ENCODE results near the gene HDGF. TPM values are rescaled to one million over a fixed set of nuclear protein-coding genes. Genes with fewer than 3 reads are reported as not detected.

Gene HDGF
- polyA plus RNA-seq, 1 experiment = 155 TPM

DNA sequence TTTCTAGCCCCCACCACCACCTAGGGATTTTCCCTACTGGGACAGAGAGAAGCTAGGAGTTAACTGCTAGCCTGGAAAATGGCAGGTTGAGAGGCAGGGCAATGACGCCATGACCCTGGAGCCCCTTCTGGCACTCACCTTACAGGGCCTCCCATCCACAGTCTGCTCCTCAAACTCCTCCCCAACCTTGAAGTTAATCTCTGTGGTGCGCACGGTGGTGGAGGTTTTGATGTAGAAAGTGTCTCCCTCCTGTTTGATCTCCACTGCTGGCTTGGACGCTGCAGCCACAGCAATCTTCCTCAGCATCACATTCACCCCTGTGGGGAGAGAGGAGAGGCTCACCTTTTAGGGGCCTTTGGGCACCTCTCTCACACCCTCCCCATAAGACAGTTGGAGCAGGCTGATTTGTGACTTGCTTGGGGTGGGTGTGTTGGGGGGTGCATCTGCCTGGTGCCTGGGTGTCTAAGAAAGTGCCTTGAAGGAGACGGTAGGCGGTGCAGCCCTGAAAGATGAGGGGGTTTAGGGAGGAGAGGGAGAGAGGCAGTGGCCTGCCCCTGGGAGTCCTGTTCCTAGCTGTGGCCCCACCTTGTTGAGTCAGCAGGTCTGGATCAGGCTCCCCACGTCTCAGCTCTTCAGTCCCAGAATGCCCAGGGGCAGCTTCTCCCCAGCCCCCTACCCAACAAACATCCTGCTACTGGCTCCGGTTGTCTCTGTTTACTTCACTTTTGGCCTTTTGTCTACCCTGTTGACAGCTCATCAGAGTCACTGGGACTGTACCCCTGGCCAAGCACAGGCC, 50.5 kb downstream of the HDGF start:
- POLR2A ChIA-PET = no interaction called here
- H3K9me3 ChIP-seq (ENCODE audit: control insufficient read depth, insufficient read depth, low read length) = peaks cover 3% of the 10 kb centered on the region; the same call in 1 of the 2 replicates
- DNase-seq (ENCODE audit: low read depth, low spot score) = no peak
- H3K4me3 ChIP-seq (ENCODE audit: low read depth, low read length) = no peak overlapping the region
- CTCF ChIA-PET = interaction anchor here (0.6 to 6.4 kb wide), 5 partner anchors 11 to 70 kb away, joined by 3 to 83 read pairs (median 10); no protein-coding TSS in a partner anchor
- H3K27ac ChIP-seq (ENCODE audit: low read depth, low read length) = no peak overlapping the region
- H3K27me3 ChIP-seq (ENCODE audit: control insufficient read depth, insufficient read depth, low read length) = no peaks in the 10 kb centered on the region
- no peak for TF ChIP-seq CTCF (IDR thresholded peaks at IDR 0.05; ENCODE audit: low read depth, low read length)

- Histone ChIP-seq H3K4me3 (ENCODE audit: low read depth, low read length) (no peak overlapping the region), H3K9me3 (ENCODE audit: control insufficient read depth, insufficient read depth, low read length) (peaks cover 3% of the 10 kb centered on the region; the same call in 1 of the 2 replicates), H3K27me3 (ENCODE audit: control insufficient read depth, insufficient read depth, low read length) (no peaks in the 10 kb centered on the region), H3K27ac (ENCODE audit: low read depth, low read length) (no peak overlapping the region)
- no peak for TF ChIP-seq CTCF (IDR thresholded peaks at IDR 0.05; ENCODE audit: low read depth, low read length)
- ChIA-PET CTCF (interaction anchor here (0.7 to 6.4 kb wide), 2 partner anchors 9 to 21 kb away, joined by 4 to 83 read pairs; no protein-coding TSS in a partner anchor), POLR2A (no interaction called here)
- DNase-seq (ENCODE audit: low read depth, low spot score) = no peak
These were observed 52.5 kb downstream of the HDGF start for GRCh38 chr1:156698995-156699394.

DNA sequence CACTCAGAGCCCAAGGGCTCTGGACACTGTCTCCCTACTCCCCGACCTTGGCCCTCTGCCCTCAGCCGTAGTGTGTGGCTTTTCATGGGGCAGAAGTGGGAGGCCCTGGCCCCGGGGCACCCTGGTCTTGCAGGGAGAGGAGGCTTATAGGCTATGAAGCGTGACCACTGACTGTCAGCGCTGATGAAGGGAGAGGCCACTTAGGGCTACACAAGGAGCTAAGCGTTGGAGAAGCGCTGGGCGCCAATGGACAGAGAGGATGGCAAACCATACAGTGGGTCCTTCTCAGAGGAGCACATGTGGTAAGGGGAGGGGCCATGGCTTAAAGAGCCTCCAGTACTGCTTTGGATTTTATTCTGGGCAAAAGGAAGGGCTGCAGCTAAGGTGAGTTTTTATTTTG, 54.0 kb downstream of the HDGF start:
- no peaks in the 10 kb centered on the region for H3K27me3 ChIP-seq (ENCODE audit: control insufficient read depth, insufficient read depth, low read length)
- POLR2A ChIA-PET = no interaction called here
- peaks cover 3% of the 10 kb centered on the region; the same call in 1 of the 2 replicates for H3K9me3 ChIP-seq (ENCODE audit: control insufficient read depth, insufficient read depth, low read length)
- no peak for DNase-seq (ENCODE audit: low read depth, low spot score)
- CTCF ChIA-PET = interaction anchor here (2.8 to 6.4 kb wide), 2 partner anchors 7 to 9 kb away, joined by 13 to 83 read pairs; partner anchors contain the start of gene CRABP2
- no peak overlapping the region for H3K27ac ChIP-seq (ENCODE audit: low read depth, low read length)
- no peak for TF ChIP-seq CTCF (IDR thresholded peaks at IDR 0.05; ENCODE audit: low read depth, low read length)
- no peak overlapping the region for H3K4me3 ChIP-seq (ENCODE audit: low read depth, low read length)

- H3K4me3 ChIP-seq (ENCODE audit: low read depth, low read length) = no peak overlapping the region
- CTCF ChIA-PET = interaction anchor here (2.8 to 13.6 kb wide), 2 partner anchors 9 to 27 kb away, joined by 13 to 616 read pairs; partner anchors contain the start of genes CRABP2, ISG20L2 and METTL25B
- TF ChIP-seq CTCF (IDR thresholded peaks at IDR 0.05; ENCODE audit: low read depth, low read length) = no peak
- POLR2A ChIA-PET = no interaction called here
- no peaks in the 10 kb centered on the region for H3K27me3 ChIP-seq (ENCODE audit: control insufficient read depth, insufficient read depth, low read length)
- no peak overlapping the region for H3K27ac ChIP-seq (ENCODE audit: low read depth, low read length)
- peaks cover 3% of the 10 kb centered on the region; the same call in 1 of the 2 replicates for H3K9me3 ChIP-seq (ENCODE audit: control insufficient read depth, insufficient read depth, low read length)
- no peak for DNase-seq (ENCODE audit: low read depth, low spot score)
These were observed 54.7 kb downstream of the HDGF start for GRCh38 chr1:156696755-156697154.

- DNase-seq (ENCODE audit: low read depth, low spot score) = no peak
- Histone ChIP-seq H3K27ac (ENCODE audit: low read depth, low read length) (no peak overlapping the region), H3K4me3 (ENCODE audit: low read depth, low read length) (no peak overlapping the region), H3K27me3 (ENCODE audit: control insufficient read depth, insufficient read depth, low read length) (no peaks in the 10 kb centered on the region), H3K9me3 (ENCODE audit: control insufficient read depth, insufficient read depth, low read length) (no peaks in the 10 kb centered on the region)
- no peak for TF ChIP-seq CTCF (IDR thresholded peaks at IDR 0.05; ENCODE audit: low read depth, low read length)
- CTCF ChIA-PET = interaction anchor here (0.6 to 13.6 kb wide), 5 partner anchors 12 to 218 kb away, joined by 3 to 616 read pairs (median 3); partner anchors contain the start of genes CRABP2, ISG20L2 and METTL25B
- POLR2A ChIA-PET = interaction anchor here (0.6 to 2.0 kb wide), 2 partner anchors 12 to 18 kb away, joined by 4 to 8 read pairs; no protein-coding TSS in a partner anchor
These were observed 56.8 kb downstream of the HDGF start for GRCh38 chr1:156694690-156694962.
